Endodermal cell (in vitro differentiated cells): ENCODE results near the gene FGF14. TPM values are rescaled to one million over a fixed set of nuclear protein-coding genes. Genes with fewer than 3 reads are reported as not detected.

Experiments
- DNase-seq: peaks from one replicate; pipeline ENCODE4 v3.0.0-alpha.2; 2017
- H3K27ac ChIP-seq: 2 replicates; pipeline ENCODE4 v1.5.1; 2013; ENCODE audit warnings: mild to moderate bottlenecking, low read depth, low read length, moderate library complexity
- H3K27me3 ChIP-seq: 2 replicates; pipeline ENCODE4 v1.6.1; 2013; ENCODE audit warnings: mild to moderate bottlenecking, low read length, moderate library complexity; ENCODE audit not compliant: insufficient read depth, control insufficient read depth, poor library complexity, severe bottlenecking
- H3K36me3 ChIP-seq: 2 replicates; pipeline ENCODE4 v1.7.0; 2013; ENCODE audit warnings: mild to moderate bottlenecking, low read length, moderate library complexity; ENCODE audit not compliant: control insufficient read depth, insufficient read depth
- H3K4me1 ChIP-seq: one replicate; pipeline ENCODE4 v1.7.0; 2013; ENCODE audit warnings: low read length; ENCODE audit not compliant: control insufficient read depth, insufficient read depth
- H3K4me3 ChIP-seq: 2 replicates; pipeline ENCODE4 v1.5.1; 2013; ENCODE audit warnings: mild to moderate bottlenecking, low read length, moderate library complexity
- H3K9ac ChIP-seq: 2 replicates; pipeline ENCODE4 v1.6.1; 2013; ENCODE audit warnings: mild to moderate bottlenecking, low read length, moderate library complexity; ENCODE audit not compliant: poor library complexity, severe bottlenecking; ENCODE audit errors: extremely low read depth
- H3K9me3 ChIP-seq: 2 replicates; pipeline ENCODE4 v1.6.1; 2013; ENCODE audit warnings: mild to moderate bottlenecking, low read length, moderate library complexity; ENCODE audit not compliant: control insufficient read depth
- H3K27ac Mint-ChIP-seq: 2 replicates; pipeline ENCODE4 v1.8.0; 2020; ENCODE audit warnings: mixed read lengths
- H3K27me3 Mint-ChIP-seq: 2 replicates; pipeline ENCODE4 v1.8.0; 2021; ENCODE audit warnings: mild to moderate bottlenecking, mixed read lengths; ENCODE audit not compliant: insufficient read depth
- H3K36me3 Mint-ChIP-seq: 2 replicates; pipeline ENCODE4 v1.8.0; 2020; ENCODE audit warnings: low read depth, mixed read lengths
- H3K4me1 Mint-ChIP-seq: 2 replicates; pipeline ENCODE4 v1.8.0; 2020; ENCODE audit warnings: mixed read lengths
- H3K4me3 Mint-ChIP-seq: 2 replicates; pipeline ENCODE4 v1.8.0; 2020; ENCODE audit warnings: mild to moderate bottlenecking, moderate library complexity, mixed read lengths
- H3K9me3 Mint-ChIP-seq: 2 replicates; pipeline ENCODE4 v1.8.0; 2020; ENCODE audit warnings: mild to moderate bottlenecking, mixed read lengths
- CTCF ChIP-seq: fragments of 200-600 bp; sonication (generic); conservative IDR thresholded peaks from 2 replicates; pipeline ENCODE4 v1.5.0; 2021; ENCODE audit warnings: antibody characterized with exemption, mild to moderate bottlenecking
- WGBS, 2 experiments: methylation state at CpG; one replicate each; pipeline versions ENCODE4 v1.1.5 to v1.1.7; 2013; ENCODE audit warnings: missing lambda C conversion rate in 2 of 2, mixed read lengths in 1 of 2; ENCODE audit not compliant: insufficient coverage in 1 of 2, insufficient read length in 1 of 2; 5-methylcytosine and 5-hydroxymethylcytosine counted together
- total RNA-seq, 2 donors: library from RNA; stranded (reverse); fragmentation: NEBNext Ultra II Directional in 1 of 2; extraction: Animal tissue kit (Norgen Biotek cat#: 25700) in 1 of 2; gene quantifications; 2 replicates in 1 of 2; 3 replicates in 1 of 2; pipeline ENCODE4 v1.2.1, GENCODE V29; 2021

The FGF14 gene
- total RNA-seq, 2 donors from 2014 or later: 0.15 to 0.26 TPM

- Mint-ChIP-seq H3K9me3 (no peaks in the 10 kb centered on the region), H3K4me3 (no peak overlapping the region), H3K36me3 (no peaks in the 10 kb centered on the region), H3K4me1 (no peaks in the 10 kb centered on the region), H3K27me3 (no peaks in the 10 kb centered on the region), H3K27ac (no peak overlapping the region)
- H3K4me1 ChIP-seq: no peaks in the 10 kb centered on the region
- 78 to 80% methylated on average over 1 to 6 of the region's 6 CpGs for WGBS, 2 experiments
- H3K9me3 ChIP-seq: no peaks in the 10 kb centered on the region
- H3K9ac ChIP-seq: no peak overlapping the region
- no peaks in the 10 kb centered on the region for H3K36me3 ChIP-seq
- no peak for DNase-seq
- no peak overlapping the region for H3K27ac ChIP-seq
- TF ChIP-seq CTCF: no peak
- no peaks in the 10 kb centered on the region for H3K27me3 ChIP-seq
- no peak overlapping the region for H3K4me3 ChIP-seq
Observed at GRCh38 chr13:102170305-102170704, 231.5 kb downstream of the FGF14 start.

DNA sequence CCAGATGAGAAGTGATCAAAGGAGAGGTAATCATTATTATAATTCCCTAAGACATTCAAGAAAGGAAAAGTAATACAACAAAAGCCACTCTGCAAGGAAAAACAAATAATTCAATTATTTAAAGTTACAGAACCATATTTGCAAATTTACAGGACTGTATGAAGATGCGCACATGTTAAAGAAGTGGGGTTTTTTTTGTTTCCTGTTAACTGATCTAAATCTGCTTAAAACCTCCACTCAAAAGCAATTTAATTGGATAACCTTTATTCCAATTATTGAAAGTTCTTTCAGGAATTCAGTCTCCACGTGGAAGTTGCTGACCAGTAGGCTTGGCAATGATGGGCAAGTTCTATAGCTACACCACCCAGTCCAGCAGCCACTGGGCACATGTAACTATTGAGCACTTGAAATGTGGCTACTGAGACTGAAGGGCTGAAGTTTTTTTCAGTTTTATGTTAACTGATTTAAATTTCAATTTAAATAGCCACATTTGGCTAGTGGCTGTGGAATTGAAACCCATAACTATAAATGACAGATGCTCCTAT, 232.3 kb downstream of the FGF14 start:
- H3K9me3 Mint-ChIP-seq: no peaks in the 10 kb centered on the region
- Histone ChIP-seq H3K4me1 (no peaks in the 10 kb centered on the region), H3K9ac (no peak overlapping the region), H3K36me3 (no peaks in the 10 kb centered on the region), H3K27ac (no peak overlapping the region), H3K9me3 (no peaks in the 10 kb centered on the region), H3K4me3 (no peak overlapping the region), H3K27me3 (no peaks in the 10 kb centered on the region)
- no peaks in the 10 kb centered on the region for H3K4me1 Mint-ChIP-seq
- H3K27ac Mint-ChIP-seq: no peak overlapping the region
- TF ChIP-seq CTCF: no peak
- DNase-seq: no peak
- H3K36me3 Mint-ChIP-seq: no peaks in the 10 kb centered on the region
- no peak overlapping the region for H3K4me3 Mint-ChIP-seq
- H3K27me3 Mint-ChIP-seq: no peaks in the 10 kb centered on the region
- 78 to 88% methylated on average over 1 to 2 of the region's 2 CpGs for WGBS, 2 experiments

DNA sequence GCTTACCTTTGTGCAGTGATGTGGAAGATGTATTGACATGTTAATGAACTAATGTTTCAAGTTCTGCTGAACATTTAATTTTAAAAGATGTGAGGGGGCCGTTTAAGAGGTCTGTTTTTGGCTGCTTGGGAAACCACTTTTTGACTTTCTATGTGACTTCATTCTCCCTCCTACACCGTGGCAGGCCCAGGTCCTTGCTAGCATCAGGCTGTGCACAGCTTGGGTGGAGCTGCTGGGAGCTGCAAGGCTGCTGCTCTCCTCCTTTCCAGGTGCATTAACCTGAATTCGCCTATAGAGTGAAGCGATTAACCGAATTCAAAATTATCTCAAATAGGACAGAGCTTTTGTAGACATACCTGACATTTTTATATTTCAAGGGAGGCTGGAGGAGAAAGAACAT, 249.1 kb downstream of the FGF14 start:
- Histone ChIP-seq H3K36me3 (no peaks in the 10 kb centered on the region), H3K4me3 (no peak overlapping the region), H3K27ac (no peak overlapping the region), H3K27me3 (no peaks in the 10 kb centered on the region), H3K9me3 (no peaks in the 10 kb centered on the region), H3K4me1 (no peaks in the 10 kb centered on the region), H3K9ac (no peak overlapping the region)
- Mint-ChIP-seq H3K27ac (no peak overlapping the region), H3K27me3 (no peaks in the 10 kb centered on the region), H3K9me3 (no peaks in the 10 kb centered on the region), H3K4me3 (no peak overlapping the region), H3K36me3 (no peaks in the 10 kb centered on the region), H3K4me1 (no peaks in the 10 kb centered on the region)
- no peak for TF ChIP-seq CTCF
- WGBS, 2 experiments: 78 to 92% methylated on average over 1 to 5 of the region's 5 CpGs
- DNase-seq: no peak
